SW 1271 (cell line): ENCODE data around the gene EPHB1.
"Not testable (repeated sequence)": the region's sequence is repeated elsewhere in the genome, so short reads cannot be mapped to it uniquely, and the experiment has no call there.

Experiments used
- DNase-seq, 2 experiments: peaks; one replicate each; lab custom pipeline; 2025; lab: John Stamatoyannopoulos, UW

The EPHB1 gene

DNA sequence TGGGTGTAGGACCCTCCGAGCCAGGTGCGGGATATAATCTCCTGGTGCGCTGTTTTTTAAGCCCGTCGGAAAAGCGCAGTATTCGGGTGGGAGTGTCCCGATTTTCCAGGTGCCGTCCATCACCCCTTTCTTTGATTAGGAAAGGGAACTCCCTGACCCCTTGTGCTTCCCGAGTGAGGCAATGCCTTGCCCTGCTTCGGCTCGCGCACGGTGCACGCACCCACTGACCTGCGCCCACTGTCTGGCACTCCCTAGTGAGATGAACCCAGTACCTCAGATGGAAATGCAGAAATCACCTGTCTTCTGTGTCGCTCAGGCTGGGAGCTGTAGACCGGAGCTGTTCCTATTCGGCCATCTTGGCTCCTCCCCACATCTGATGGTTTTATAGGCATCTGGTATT, 210.6 kb downstream of the EPHB1 start:
- not testable (repeated sequence) for DNase-seq

DNA sequence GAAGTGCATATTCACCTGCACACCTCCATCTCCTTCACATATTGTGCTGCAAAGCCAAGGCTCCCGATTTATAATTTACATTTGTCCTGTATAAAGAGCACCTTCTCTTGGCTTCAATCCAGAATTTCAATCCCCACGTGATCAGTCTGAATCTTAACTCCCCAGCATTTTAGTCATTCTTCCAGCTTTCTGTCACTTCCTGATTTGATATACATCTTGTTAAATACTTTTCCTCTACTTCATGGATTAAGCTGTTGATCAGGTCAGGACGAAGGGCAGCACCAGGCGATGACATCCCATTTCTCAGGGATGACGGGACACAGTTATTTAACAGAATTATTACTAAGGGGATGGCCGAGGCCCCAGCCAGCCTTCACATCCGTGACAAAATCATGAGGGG, 212.5 kb downstream of the EPHB1 start:
- DNase-seq, result peak in 1 of 2 experiments; percentile 22

DNA sequence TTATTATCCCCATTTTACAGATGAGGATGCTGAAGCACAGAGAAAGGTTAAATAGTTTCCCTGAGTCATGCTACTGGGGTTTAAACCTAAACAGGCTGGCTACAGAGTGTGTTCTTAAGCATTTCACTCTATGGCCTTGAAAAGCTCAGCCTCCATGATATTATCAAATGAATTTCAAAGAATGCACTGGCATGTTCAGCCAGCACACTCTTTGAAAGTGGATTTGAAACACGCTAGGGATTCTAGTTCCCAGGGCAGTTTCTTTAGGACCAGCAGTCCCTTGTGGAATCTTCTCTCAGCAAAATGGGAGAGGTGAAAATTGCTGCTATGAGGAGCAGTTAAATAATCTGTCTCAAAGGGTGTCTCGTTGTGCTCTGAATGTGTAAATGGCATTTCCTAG, 213.3 kb downstream of the EPHB1 start:
- DNase-seq, result no peak

DNA sequence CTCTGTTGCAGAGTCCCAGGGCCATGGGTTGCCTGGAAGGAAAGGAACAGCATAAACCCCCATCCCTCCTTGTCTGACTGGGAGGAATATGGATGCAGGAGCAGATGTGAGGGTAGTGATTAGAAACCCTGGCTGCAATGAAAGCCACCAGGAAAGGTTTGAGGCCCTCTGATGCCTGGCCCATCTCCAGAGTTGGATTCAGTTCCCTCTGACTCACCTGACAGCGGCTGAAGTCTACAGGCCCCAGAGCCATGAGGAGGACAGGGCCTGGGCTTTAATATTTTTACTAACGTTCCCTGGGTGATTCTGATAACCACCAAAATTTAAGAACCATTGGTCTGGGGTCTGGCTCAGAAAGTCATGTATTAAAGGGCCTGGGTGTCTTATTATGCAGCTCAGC, 214.0 kb downstream of the EPHB1 start:
- DNase-seq, result no peak

DNA sequence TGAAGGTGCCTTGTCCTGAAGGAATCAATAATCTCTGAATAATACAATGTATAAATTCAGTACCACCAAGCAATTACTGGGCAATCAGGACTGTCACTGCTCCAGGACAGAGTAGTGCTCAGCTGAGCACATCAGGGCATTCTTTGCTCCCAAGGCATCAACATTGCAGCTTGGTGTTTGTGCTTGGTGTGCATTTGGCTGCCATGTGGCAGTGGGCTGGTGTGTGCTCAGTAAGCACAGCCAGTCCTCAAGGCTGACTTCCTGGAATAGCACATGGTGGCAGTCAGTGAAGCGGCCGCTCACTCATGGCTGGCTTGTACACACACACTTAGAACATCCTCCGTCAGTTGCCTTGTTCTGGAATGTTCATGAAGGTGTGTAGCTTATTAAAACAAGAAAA, 217.0 kb downstream of the EPHB1 start:
- no peak for DNase-seq

- DNase-seq, result no peak
Measured at GRCh38 chr3:135013206-135013605, 218.1 kb downstream of the EPHB1 start.

DNA sequence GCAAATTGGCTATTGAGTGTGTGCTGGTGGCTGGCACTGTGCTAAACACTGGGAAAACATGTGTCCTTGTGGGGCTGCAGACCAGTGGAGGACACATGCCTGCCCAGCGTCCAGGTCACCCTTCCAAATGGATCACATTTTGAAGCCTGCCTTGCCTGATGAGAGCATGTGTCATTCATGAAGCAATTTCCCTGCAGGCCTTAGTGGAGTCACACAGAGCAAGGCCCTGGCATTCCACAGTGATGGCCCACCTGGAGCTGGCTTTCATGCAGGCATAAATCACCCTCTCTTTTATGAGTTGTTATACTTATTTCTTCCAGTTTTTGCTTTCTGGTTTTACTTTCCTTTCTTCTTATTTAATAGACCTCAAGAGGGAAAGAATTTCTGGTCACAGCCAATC, 219.5 kb downstream of the EPHB1 start:
- no peak for DNase-seq

DNA sequence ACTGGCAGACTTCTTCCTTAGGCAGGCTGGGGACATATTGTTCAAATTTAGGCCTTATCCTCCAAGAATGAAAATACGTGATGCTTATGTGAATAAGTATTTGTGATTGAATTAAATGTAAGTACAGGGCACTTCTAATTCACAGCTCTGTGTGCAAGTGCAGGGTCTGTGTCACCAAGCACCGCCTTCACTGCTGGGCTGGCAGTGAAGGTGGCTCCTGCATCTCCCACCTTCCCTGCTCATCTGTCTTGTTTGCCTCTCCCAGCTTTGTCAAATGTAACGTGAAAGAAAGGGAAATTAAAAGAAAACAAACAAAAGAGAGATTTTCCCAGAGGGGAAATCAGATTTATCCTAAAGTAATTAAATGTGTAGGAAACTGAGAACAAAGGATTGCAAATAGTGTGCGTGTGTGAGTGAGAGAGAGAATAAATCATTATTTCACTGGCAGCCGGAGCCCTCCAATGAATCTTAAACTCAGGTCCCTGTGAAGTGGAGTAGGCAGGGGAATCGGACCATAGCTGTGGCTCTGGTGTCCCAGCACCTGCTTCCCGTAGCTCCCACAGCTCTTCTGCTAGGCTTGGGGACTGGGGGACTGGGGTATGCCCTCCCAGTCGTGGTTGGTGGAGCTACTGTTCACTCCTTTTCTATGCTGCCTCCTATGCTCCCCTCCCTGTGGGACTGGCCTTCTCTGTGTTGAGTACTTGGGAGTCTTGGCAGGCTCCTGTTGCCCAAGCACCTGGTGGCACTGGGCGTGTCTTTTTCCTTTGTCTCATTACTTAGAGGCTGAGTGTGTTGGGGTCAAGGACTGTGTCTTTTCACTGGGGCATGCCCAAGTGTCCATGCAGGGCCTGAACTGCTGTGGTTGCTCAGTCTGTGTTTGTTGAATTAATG, 222.2 kb downstream of the EPHB1 start:
- no peak for DNase-seq

DNA sequence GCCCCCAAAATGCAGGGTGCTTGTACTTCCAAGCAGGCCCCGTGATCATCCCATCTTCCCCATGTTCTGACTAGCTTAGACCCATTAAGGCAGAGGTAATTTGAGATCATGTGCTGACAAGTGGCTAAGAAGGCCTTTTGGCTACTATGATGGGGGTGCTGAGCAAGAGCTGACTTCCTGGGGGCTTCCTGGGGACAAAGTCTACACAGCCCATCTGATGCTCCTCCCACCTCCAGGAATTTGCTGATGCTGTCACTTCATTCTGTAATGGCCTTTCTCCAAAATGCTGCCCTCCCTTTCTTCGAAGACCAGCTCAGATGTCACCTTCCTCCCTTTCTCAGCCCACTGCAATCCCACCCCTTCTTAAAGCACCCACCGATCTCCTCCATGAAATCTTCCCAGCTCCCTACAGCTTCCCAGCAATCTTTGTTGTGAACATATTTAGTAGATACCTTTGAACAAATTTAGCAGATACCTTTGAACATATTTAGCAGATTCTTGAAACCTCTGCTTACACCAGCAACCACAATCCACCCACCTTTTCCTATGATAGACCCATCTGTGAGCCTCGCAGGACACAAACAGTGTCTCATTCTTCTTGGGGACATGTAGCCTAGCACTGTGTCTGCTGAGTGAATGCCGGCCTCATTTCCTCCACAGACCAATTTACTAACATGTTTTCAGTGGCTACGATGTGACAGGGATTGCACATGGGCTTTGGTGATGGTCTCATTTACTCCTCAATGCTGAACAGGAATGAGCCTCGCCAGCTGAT, 223.3 kb downstream of the EPHB1 start:
- no peak for DNase-seq

DNA sequence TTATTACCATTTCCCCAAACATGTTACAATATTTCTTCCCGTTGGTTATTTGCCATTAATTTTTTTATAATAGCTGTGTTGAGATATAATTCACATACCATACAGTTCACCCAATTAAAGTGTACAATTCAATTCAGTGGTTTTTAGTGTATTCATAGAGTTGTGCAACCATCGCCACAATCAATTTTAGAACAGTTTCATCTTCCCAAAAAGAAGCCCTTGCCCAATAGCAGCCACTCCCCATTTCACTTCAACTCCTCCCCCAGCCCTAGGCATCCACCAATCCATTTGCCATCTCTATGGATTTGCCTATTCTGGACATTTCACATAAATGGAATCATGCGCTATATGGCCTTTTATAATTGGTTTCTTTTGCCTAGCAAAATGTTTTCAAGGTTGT, 225.1 kb downstream of the EPHB1 start:
- DNase-seq, result no peak

DNA sequence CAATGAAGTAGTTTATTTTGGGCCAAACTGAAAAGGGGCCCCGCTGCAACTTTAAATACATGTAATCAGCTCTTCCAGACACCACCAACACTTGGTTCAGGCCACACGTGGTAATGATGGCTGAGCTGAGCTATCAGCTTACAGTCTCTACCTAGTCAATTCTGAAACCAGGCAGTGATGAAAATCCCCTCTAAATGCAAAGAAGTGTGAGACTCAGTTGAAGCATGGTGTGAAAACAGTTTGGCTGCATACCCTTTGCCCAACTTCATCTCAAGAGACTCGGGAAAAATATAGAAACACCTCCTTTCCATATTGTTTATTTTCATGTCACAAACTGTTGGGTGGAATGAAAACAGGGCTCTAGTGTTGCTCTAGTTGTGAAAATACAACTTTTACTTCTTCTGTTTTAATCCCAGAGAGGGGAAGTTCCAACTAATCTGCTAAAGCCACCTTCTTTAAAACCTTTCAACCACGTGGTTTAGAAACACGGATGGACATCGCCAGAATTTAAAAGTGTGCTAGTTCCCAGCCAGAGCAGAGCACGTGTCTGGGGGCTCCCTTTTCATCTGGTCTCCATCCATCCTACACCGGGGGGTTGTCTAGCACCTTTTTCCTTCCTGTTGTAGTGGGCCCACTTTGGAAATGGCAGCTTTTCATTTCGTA, 229.1 kb downstream of the EPHB1 start:
- DNase-seq, result no peak

GRCh38 chr3:135030768-135031615, 235.9 kb downstream of the EPHB1 start:
- DNase-seq, result not testable (repeated sequence)

GRCh38 chr3:135033737-135034136, 238.7 kb downstream of the EPHB1 start:
- no peak for DNase-seq

GRCh38 chr3:135034291-135034768, 239.3 kb downstream of the EPHB1 start:
- no peak for DNase-seq

DNA sequence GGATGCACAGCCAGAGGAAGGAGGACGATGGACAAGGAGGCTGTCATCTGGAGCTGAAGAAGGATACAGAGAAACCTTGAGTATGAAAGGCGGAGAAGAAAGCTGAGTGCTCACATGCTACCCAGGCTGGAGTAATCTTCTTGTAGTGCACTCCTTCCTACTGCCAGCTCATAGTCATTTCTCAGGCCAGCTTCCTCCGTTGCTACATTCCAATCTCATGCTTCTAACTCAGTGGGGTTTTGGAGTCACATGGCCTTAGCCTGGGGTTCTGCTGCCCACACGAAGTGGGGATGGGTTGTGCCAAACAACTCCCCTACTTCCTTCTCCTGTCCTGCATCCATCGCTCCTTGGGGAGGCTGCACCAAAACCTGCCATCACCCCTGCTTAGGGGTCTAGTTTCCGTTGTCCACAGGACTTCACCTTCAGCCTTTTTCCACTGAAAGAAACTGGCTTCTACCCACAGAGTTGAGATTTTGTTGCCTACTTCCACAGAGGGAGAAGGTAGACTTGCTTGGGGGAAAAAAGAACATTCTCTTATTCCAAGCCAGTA, 239.9 kb downstream of the EPHB1 start:
- no peak for DNase-seq

DNA sequence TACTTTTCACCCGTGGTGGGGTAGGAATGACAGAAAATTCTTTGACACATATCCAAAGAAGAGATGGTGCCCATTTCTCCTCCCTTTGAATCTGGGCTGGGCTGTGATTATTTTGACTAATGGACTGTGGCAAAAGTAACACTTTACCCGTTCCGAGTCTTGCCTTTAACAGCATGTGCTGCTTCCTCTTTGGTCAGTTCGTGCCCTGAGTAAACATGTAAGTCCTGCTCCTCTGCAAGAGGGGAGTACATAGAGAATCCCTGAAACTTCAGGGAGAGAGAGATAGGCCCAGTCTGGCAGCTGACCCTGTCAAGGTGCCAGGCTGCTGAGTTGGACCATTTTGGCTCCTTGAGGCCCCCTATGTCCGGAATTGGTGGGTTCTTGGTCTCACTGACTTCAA, 243.1 kb downstream of the EPHB1 start:
- DNase-seq, result no peak

DNA sequence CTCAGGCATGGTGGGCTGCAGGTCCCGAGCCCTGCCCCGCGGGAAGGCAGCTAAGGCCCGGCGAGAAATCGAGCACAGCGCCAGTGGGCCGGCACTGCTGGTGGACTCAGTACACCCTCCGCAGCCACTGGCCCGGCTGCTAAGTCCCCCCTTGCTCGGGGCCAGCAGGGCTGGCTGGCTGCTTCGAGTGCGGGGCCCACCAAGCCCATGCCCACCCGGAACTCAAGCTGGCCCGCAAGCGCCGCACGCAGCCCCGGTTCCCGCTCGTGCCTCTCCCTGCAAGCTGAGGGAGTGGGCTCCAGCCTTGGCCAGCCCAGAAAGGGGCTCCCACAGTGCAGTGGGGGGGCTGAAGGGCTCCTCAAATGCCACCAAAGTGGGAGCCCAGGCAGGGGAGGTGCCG, 244.5 kb downstream of the EPHB1 start:
- not testable (repeated sequence) for DNase-seq

GRCh38 chr3:135040321-135041240, 245.5 kb downstream of the EPHB1 start:
- DNase-seq, result no peak

- DNase-seq, result no peak
Measured at GRCh38 chr3:135041601-135042000, 246.5 kb downstream of the EPHB1 start.

DNA sequence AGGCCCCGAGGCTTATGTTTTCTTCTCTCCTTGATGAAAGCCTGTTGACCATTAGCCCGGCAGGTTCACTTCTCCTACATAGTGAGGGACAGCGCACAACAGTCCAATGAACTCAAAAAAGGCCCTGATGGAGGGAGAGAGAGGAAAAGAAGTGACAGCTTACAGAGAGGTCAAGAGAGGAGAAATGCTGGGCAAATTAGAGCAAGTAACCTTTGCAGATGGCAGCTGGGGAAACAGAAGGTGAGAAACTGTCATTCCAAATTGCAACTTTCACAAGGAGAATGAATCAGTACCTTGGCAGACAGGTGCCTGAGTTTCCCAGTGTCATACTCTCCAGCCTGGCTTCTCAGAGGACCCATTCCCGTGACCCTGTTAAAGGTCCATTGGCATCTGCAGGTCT, 252.0 kb downstream of the EPHB1 start:
- no peak for DNase-seq
